HCT116 (cell line): ENCODE measurements around the gene NSUN3. TPM values are rescaled to one million over a fixed set of nuclear protein-coding genes. Genes with fewer than 3 reads are reported as not detected.
A peak's percentile ranks its signal among the peaks of the same experiment; 100 is the strongest.

Source experiments
- ATAC-seq: fragments of 200-7000 bp; cut with Tn5 transposase; 2 replicates; pipeline ENCODE4 v1.9.1; 2020; ENCODE audit warnings: mild to moderate bottlenecking, moderate library complexity
- BruUV-seq: library from RNA; stranded (reverse); fragments of 400-500 nt; replicated peaks from 2 replicates; lab custom pipeline; 2021; lab: Mats Ljungman, UMichigan
- CTCF ChIA-PET: fragments of 300-600 bp; sonication (Branson Sonifier 250); formaldehyde crosslinking; loops from one replicate; lab custom pipeline; 2021; ENCODE audit warnings: antibody characterized with exemption; lab: Charles Lee
- POLR2A ChIA-PET: fragments of 300-600, 350-600 bp; sonication (Branson Sonifier 250); formaldehyde crosslinking; loops from one replicate; lab custom pipeline; 2021; ENCODE audit warnings: antibody characterized with exemption; lab: Charles Lee
- RAD21 ChIA-PET, 2 experiments: fragments of 300-600 bp; sonication (Branson Sonifier 250); formaldehyde crosslinking; loops; one replicate each; lab custom pipeline; 2023; ENCODE audit warnings: low total read pairs in 2 of 2; ENCODE audit not compliant: uncharacterized antibody in 2 of 2, unreplicated experiment in 2 of 2, low non-redundant PET in 1 of 2; lab: Charles Lee
- DNase-seq: peaks from one replicate; pipeline ENCODE4 v3.0.0-alpha.2; 2010; ENCODE audit warnings: low read depth, low spot score
- H2AFZ ChIP-seq: fragments of 200-600 bp; shearing (Covaris generic), sonication (generic); 2 replicates; pipeline ENCODE4 v1.6.1; 2017; ENCODE audit warnings: low read depth, mixed run types, mixed read lengths, antibody characterized with exemption, low read length; ENCODE audit not compliant: poor library complexity, severe bottlenecking
- H3K27ac ChIP-seq: 2 replicates; pipeline ENCODE4 v1.5.1; 2012; ENCODE audit warnings: low read depth, low read length
- H3K27me3 ChIP-seq: fragments of 200-600 bp; sonication (generic); 2 replicates; pipeline ENCODE4 v1.6.1; 2016; ENCODE audit warnings: mixed run types, low read length, mixed read lengths; ENCODE audit not compliant: insufficient read depth
- H3K36me3 ChIP-seq, 2 experiments: fragments of 200-500 bp in 1 of 2; fragments of 200-600 bp in 1 of 2; sonication (Bioruptor generic) in 1 of 2; sonication (generic) in 1 of 2; 2 replicates each; pipeline versions ENCODE4 v1.5.1 to v1.6.1; 2014 to 2016; ENCODE audit warnings: low read length in 2 of 2, inconsistent platforms in 1 of 2, mixed read lengths in 1 of 2, mixed run types in 1 of 2; ENCODE audit not compliant: insufficient read depth in 2 of 2, control insufficient read depth in 1 of 2
- H3K4me1 ChIP-seq, 2 experiments: fragments of 200-600 bp in 1 of 2; sonication (generic) in 1 of 2; 2 replicates each; pipeline versions ENCODE4 v1.5.1 to v1.6.1; 2012 to 2017; ENCODE audit warnings: low read length in 2 of 2, inconsistent platforms in 1 of 2, mild to moderate bottlenecking in 1 of 2, mixed read lengths in 1 of 2, mixed run types in 1 of 2, moderate library complexity in 1 of 2; ENCODE audit not compliant: insufficient read depth in 2 of 2, control insufficient read depth in 1 of 2
- H3K4me2 ChIP-seq: fragments of 200-600 bp; sonication (generic); 2 replicates; pipeline ENCODE4 v1.6.1; 2017; ENCODE audit warnings: mixed run types, low read length, mixed read lengths
- H3K4me3 ChIP-seq, 2 experiments: fragments of 200-600 bp in 1 of 2; sonication (generic) in 1 of 2; replicated peaks in 1 of 2; 2 replicates each; pipeline ENCODE4 v1.5.1; 2011 to 2016; ENCODE audit warnings: low read length in 2 of 2, control low read depth in 1 of 2, low read depth in 1 of 2, mild to moderate bottlenecking in 1 of 2, mixed read lengths in 1 of 2, mixed run types in 1 of 2
- H3K79me2 ChIP-seq: fragments of 200-600 bp; sonication (generic); 2 replicates; pipeline ENCODE4 v1.6.1; 2017; ENCODE audit warnings: mild to moderate bottlenecking, mixed run types, low read length, moderate library complexity, mixed read lengths; ENCODE audit not compliant: insufficient read depth
- H3K9ac ChIP-seq: fragments of 200-600 bp; sonication (generic); 2 replicates; pipeline ENCODE4 v1.6.1; 2016; ENCODE audit warnings: low read length, mixed read lengths
- H3K9me2 ChIP-seq: fragments of 200-600 bp; sonication (generic), shearing (Covaris generic); 2 replicates; pipeline ENCODE4 v1.6.1; 2017; ENCODE audit warnings: mixed run types, mild to moderate bottlenecking, moderate library complexity; ENCODE audit not compliant: insufficient read depth
- H3K9me3 ChIP-seq, 2 experiments: fragments of 200-500 bp in 1 of 2; fragments of 200-600 bp in 1 of 2; sonication (Bioruptor generic) in 1 of 2; sonication (generic) in 1 of 2; 2 replicates each; pipeline ENCODE4 v1.6.1; 2014 to 2017; ENCODE audit warnings: low read length in 2 of 2, mixed read lengths in 2 of 2, inconsistent platforms in 1 of 2, low read depth in 1 of 2, mild to moderate bottlenecking in 1 of 2, mixed run types in 1 of 2, moderate library complexity in 1 of 2; ENCODE audit not compliant: control insufficient read depth in 1 of 2, insufficient read depth in 1 of 2
- H4K20me1 ChIP-seq: fragments of 200-600 bp; sonication (generic), shearing (Covaris generic); 2 replicates; pipeline ENCODE4 v1.6.1; 2017; ENCODE audit warnings: mixed run types, mild to moderate bottlenecking, moderate library complexity; ENCODE audit not compliant: insufficient read depth
- CBX3 ChIP-seq: IDR thresholded peaks from 2 replicates; pipeline ENCODE4 v1.6.1; 2012; ENCODE audit warnings: low read depth
- EZH2 ChIP-seq: fragments of 200-600 bp; sonication (generic); IDR thresholded peaks from 2 replicates; pipeline ENCODE4 v1.6.1; 2017; ENCODE audit warnings: antibody characterized with exemption, mixed run types
- FOSL1 ChIP-seq: IDR thresholded peaks from 2 replicates; pipeline ENCODE4 v1.6.1; 2012; ENCODE audit warnings: low read depth
- JUND ChIP-seq: IDR thresholded peaks from 2 replicates; pipeline ENCODE4 v1.6.1; 2012
- POLR2AphosphoS5 ChIP-seq: IDR thresholded peaks from 2 replicates; pipeline ENCODE4 v1.6.1; 2011; ENCODE audit warnings: mild to moderate bottlenecking, low read depth, low read length, moderate library complexity
- SIN3A ChIP-seq: IDR thresholded peaks from 2 replicates; pipeline ENCODE4 v1.6.1; 2012; ENCODE audit warnings: low read depth
- SP1 ChIP-seq: IDR thresholded peaks from 2 replicates; pipeline ENCODE4 v1.6.1; 2012; ENCODE audit warnings: low read depth
- YY1 ChIP-seq: IDR thresholded peaks from 2 replicates; pipeline ENCODE4 v1.6.1; 2011; ENCODE audit warnings: low read length, low read depth, moderate library complexity, mild to moderate bottlenecking; ENCODE audit not compliant: insufficient replicate concordance; ENCODE audit errors: extremely low read depth
- intact Hi-C: fragments of 100-400 bp; cut with micrococcal nuclease; formaldehyde crosslinking; loops from 2 replicates; pipeline ENCODE4 v1.10.0; 2022
- total RNA-seq: library from RNA; stranded (reverse); gene quantifications from one replicate; pipeline ENCODE4 v1.2.1, GENCODE V29; 2021; ENCODE audit not compliant: unreplicated experiment

Gene NSUN3
- total RNA-seq, 1 experiment from 2014 or later = 6.6 TPM

GRCh38 chr3:94159062-94159828 lies 96.4 kb downstream of the NSUN3 start:
- Histone ChIP-seq H3K27me3 (no peaks in the 10 kb centered on the region), H3K4me1 (peaks cover 4 to 11% of the 10 kb centered on the region in 2 experiments; a peak in 2 of 4 replicates), H2AFZ (no peak overlapping the region), H3K9ac (no peak overlapping the region), H3K36me3 (no peaks in the 10 kb centered on the region), H3K27ac (no peak overlapping the region), H4K20me1 (no peaks in the 10 kb centered on the region), H3K9me2 (no peaks in the 10 kb centered on the region), H3K4me2 (no peak overlapping the region), H3K9me3 (no peaks in the 10 kb centered on the region), H3K79me2 (no peaks in the 10 kb centered on the region), H3K4me3 (no peak overlapping the region)
- ATAC-seq (no peak), DNase-seq (no peak)
- ChIA-PET POLR2A (no interaction called here), RAD21 (no interaction called here), CTCF (no interaction called here)
- BruUV-seq = no TSS peak
- intact Hi-C loops = no loop called here
- TF ChIP-seq EZH2 = no peak
- no peak for TF ChIP-seq SIN3A

- POLR2A ChIA-PET = interaction anchor here (1.0 kb wide), 1 partner anchor 20 kb away, joined by 3 read pairs; no protein-coding TSS in a partner anchor
- intact Hi-C loops = no loop called here
Measured at GRCh38 chr3:94162700-94163099, 99.8 kb downstream of the NSUN3 start.

More at GRCh38 chr3:94162700-94163099, 99.8 kb downstream of the NSUN3 start:
- TF ChIP-seq POLR2AphosphoS5 (peak; percentile 33; the same call in 1 of the 2 replicates), CBX3 (peak; percentile 81; the same call in 1 of the 2 replicates), FOSL1 (peak; percentile 49; the same call in 1 of the 2 replicates), YY1 (no peak), SIN3A (no peak), JUND (peak; percentile 27; the same call in 1 of the 2 replicates), SP1 (peak; percentile 33; the same call in 1 of the 2 replicates)
- peak overlapping the region; percentile 91 for H2AFZ ChIP-seq
- no peaks in the 10 kb centered on the region for H3K36me3 ChIP-seq
- H3K9me2 ChIP-seq = no peaks in the 10 kb centered on the region
- H3K27me3 ChIP-seq = no peaks in the 10 kb centered on the region
- ChIA-PET RAD21 (no interaction called here), CTCF (interaction anchor here (1.2 kb wide), 1 partner anchor 93 kb away, joined by 3 read pairs; no protein-coding TSS in a partner anchor)
- ATAC-seq (peak; percentile 97), DNase-seq (peak; percentile 85)
- H4K20me1 ChIP-seq = no peaks in the 10 kb centered on the region
- no peaks in the 10 kb centered on the region for H3K9me3 ChIP-seq
- no peaks in the 10 kb centered on the region for H3K79me2 ChIP-seq
- no peak overlapping the region for H3K9ac ChIP-seq
- BruUV-seq = no TSS peak
- H3K4me2 ChIP-seq = peak overlapping the region; percentile 56
- peaks cover 4 to 11% of the 10 kb centered on the region in 2 experiments; a peak in 2 of 4 replicates for H3K4me1 ChIP-seq
- H3K27ac ChIP-seq = no peak overlapping the region
- peak overlapping the region; percentile 26 to 31; a peak in 2 of 4 replicates for H3K4me3 ChIP-seq
